ENCODE measurements around the gene PDZD4.
A peak's percentile ranks its signal among the peaks of the same experiment; 100 is the strongest.

Gene PDZD4, protein sequence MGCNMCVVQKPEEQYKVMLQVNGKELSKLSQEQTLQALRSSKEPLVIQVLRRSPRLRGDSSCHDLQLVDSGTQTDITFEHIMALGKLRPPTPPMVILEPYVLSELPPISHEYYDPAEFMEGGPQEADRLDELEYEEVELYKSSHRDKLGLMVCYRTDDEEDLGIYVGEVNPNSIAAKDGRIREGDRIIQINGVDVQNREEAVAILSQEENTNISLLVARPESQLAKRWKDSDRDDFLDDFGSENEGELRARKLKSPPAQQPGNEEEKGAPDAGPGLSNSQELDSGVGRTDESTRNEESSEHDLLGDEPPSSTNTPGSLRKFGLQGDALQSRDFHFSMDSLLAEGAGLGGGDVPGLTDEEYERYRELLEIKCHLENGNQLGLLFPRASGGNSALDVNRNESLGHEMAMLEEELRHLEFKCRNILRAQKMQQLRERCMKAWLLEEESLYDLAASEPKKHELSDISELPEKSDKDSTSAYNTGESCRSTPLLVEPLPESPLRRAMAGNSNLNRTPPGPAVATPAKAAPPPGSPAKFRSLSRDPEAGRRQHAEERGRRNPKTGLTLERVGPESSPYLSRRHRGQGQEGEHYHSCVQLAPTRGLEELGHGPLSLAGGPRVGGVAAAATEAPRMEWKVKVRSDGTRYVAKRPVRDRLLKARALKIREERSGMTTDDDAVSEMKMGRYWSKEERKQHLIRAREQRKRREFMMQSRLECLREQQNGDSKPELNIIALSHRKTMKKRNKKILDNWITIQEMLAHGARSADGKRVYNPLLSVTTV

GRCh38 chrX:153829799-153830639 lies at the start of gene PDZD4:
PDZD4 (minus strand) TSS chrX:153830544; CDS start chrX:153830298, 246 bp downstream.
- DNase-seq, result no peak

DNA sequence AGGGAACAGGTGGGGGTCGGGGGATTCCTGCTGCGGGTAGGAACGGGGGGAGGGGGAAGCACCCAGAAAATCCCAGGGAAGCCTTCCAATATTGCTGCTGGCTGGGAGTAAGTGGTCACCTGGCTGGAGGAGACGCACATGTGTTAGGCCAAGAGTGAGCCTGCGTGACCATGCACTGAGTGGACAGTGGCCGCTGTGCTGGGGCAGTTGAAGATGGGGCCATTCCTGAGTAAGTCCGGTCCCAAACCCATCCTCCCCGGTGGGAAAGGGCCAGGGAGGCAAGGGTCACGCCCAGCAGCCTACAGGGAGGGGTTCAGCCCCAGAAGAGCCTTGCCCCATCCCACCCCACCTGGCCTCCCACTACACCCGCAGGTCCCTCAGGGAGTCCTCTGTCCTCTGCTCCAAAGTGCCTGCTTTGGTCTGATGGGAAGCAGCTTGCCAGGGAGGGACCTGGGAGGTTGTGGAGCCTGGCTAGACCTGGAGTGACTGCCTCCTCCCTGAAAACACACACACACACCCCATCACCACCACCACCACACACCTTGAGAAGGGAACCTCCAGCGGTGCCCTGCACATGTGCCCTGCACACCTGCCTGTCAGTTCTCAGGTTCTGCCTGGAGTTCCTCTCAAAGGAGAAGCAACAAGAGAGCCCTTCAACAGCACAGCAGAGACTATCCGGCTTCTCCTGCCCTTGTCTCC lies 49.5 kb upstream of the PDZD4 start:
- no peak for DNase-seq

DNA sequence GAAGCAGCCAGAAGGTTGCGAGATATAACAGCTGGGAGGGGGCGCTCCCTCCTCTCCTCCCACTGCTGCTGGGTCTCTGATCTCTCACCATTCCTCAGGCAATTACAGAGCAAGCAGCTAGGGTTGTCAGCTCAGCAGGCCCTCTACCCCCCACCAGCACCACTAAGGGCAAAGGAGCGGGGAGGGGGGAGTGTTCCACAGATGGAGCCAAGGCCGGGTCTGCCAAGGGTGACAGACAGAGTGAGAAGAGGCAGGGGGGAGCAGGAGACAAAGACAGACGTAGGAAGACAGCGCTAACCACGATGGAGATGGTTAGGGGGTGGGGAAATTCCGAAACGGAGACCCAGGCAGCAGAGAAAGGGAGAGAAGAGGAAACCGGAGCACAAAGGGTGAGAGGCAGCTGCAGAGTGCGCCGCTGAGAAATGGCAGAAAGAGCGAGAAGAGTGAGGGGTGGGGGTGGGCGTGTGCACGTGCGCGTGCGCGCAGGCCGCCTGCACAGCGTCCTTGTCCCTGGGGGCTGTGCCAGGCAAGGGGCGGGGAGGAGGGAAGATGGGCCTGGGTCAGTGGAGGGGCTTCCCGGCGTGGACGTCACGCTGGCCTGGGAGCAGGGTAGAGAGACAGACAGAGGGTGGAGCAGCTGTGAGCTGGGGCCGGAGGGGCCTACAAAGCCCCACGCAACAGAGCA lies 48.8 kb upstream of the PDZD4 start:
- DNase-seq, result no peak

DNA sequence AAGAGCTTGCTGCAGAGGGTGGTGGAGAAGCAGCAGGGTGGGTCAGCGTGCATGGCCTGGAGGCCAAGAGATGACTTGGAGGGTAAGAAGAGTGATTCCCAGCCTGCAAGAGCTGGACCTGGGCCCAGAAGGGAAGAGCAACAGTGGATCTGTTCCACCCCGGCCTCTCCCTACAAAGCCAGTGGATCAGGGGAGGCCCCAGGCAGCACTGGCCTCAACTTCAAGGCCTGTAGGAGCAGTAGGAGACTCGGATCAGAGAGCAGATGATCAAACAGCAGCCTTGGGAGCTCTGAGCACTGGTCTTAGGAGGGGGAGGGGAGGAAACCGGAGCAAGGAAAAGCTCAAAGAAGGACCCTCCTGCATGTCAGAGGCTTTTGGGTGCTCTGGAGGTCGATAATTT lies 48.0 kb upstream of the PDZD4 start:
- no peak for DNase-seq

GRCh38 chrX:153877571-153878261 lies 47.4 kb upstream of the PDZD4 start:
- no peak for DNase-seq

GRCh38 chrX:153876112-153876491 lies 45.8 kb upstream of the PDZD4 start:
- no peak for DNase-seq

- no peak for DNase-seq
Measured at GRCh38 chrX:153875391-153876111, 45.2 kb upstream of the PDZD4 start.

- DNase-seq, result peak; percentile 5
Measured at GRCh38 chrX:153874366-153875125, 44.2 kb upstream of the PDZD4 start.

DNA sequence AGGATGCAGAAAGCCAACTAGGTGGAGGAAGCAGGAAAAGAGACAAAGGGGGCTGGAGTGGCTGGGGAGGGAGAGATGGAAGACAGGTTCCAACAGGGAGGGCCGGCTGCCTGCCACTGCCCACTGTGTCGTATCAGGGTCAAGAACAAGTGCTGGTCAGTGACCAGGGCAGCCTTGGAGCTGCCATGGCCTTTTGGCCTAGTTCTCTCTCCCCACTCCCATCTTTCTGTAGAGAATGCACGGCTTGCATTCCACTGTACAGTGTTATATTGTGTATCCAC lies 43.7 kb upstream of the PDZD4 start:
- DNase-seq, result no peak

DNA sequence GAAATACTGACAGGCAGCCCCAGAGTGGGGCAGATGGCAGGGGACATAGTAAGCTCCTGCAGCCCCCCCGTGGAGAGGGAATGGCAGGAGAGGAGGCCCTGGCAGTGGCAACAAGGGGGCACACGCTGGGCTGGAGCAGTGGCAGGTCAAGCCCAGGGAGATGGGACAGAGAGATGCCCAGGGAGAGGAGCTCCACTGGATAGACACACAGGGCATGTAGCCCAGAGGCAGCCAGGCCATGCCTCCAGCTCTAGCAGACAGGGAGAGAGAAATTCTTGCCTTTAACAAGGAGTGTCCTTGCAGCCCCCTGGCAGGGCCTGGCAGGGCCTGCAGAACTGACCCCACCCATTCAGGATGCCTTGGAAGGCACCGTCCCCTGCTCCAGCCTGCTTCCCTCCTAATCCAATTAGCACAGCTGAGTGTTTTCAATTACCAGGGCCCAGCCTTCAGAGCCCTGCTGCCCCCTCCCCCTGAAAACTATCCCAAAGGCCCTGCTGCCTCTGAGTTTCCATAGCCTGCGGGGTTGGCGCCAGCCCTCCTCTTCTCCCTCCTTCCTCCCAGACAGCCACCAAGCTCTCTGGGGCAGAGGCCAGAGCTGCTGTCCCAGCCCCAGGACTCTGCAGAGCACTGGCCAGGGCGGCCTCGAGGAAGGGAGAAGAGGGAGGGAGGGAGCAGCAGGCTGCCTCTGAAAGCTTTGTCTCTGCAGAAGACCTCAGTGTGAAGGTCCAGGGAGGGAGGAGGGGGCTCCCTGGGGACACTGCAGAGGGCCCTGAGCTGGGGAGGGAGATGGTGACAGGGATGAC lies 43.1 kb upstream of the PDZD4 start:
- DNase-seq, result no peak

DNA sequence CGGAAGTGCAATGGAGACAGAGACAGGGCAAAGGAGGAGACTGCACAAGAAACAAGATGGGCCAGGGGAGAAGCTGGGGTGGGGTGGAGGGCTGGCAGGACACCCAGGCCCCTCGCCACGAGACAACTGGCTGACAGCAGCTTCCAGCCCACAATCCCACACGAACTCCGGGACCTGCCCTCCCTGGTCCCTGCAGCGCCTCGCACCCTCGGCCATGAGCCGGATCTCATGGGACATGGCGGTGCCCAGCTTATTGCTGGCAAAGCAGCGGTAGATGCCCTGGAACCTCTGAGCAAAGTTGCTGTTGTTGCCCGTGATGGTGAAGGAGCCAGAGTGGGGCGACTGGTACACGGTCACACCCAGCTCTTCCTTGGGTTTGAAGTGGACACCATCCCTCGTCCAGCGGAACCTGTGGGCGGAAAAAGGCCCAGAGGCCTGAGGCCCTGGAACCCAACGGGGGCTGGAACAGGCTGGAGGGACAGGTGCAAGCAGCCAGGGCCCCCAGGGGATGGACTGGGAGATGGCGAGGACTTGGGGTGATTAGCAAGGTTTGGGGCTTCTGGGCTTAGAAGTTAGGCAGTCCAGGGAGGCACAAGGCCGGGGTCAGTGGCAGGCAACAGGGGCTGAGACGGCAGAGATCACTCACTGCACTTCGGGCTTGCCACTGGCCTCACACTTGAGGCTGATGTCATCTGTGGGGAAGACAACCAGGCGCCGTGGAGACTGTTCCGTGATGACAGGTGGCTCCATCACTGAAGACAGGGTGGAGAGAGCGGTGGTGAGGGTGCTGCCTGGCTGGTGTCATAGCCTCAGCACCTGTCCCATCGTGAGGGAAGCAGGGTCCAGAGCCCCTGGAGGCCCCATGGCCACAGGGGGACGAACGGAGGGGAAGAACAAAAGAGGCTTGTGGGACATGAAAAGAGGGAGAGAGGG lies 41.9 kb upstream of the PDZD4 start:
- no peak for DNase-seq

DNA sequence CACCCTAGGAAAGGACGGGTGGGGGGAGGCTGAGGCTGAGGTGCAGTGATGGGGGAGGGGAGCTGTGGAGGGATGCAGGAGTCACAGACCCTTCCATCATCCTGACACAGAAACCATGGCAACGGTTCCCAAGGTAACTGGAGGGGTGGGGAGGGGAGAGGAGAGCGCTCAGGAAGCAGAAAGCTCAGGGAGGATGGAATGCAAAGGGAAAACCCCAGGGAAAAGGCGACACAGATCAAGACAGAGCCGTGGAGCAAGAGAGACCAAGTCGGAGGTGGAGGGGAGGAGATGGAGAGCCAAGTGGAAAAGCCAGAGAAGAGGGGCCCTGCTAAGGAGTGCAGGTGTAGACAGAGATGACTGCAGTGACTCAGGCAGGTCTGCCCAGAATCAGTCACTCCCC lies 41.1 kb upstream of the PDZD4 start:
- DNase-seq, result no peak

GRCh38 chrX:153870791-153871360 lies 40.5 kb upstream of the PDZD4 start:
- no peak for DNase-seq

DNA sequence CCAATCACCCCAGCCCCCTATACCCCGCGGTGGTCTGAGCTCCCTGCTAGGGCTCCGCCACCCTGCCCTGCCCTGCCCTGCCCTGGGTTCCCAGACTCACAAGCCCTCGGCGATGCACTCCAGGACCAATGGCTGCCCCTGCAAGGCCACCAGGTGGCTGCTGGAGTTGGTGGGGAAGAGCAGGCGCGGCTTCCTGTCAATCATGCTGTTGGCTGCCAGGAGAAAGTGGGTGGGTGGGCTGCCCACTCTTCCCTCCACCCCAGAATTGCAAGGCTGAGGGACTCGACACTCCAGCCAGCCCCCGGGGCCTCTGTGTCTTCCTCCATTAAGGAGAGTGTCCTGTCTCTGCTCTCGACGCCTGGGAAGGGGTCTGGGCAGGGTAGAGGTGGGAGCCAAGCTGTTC lies 39.9 kb upstream of the PDZD4 start:
- no peak for DNase-seq

- DNase-seq, result no peak
Measured at GRCh38 chrX:153869473-153870287, 39.3 kb upstream of the PDZD4 start.

- no peak for DNase-seq
Measured at GRCh38 chrX:153868576-153869472, 38.5 kb upstream of the PDZD4 start.
